A673 (cell line): Measurements from ENCODE around the gene LRRC9. TPM values are rescaled to one million over a fixed set of nuclear protein-coding genes. Genes with fewer than 3 reads are reported as not detected.

ENCODE experiments used
- BruUV-seq: library from RNA; stranded (reverse); fragments of 400-500 nt; replicated peaks from 2 replicates; lab custom pipeline; 2021; lab: Mats Ljungman, UMichigan
- CTCF ChIA-PET: fragments of 300-600 bp; sonication (Branson Sonifier 250); formaldehyde crosslinking; loops from one replicate; lab custom pipeline; 2022; ENCODE audit warnings: antibody characterized with exemption; lab: Charles Lee
- POLR2A ChIA-PET: fragments of 300-600 bp; sonication (Branson Sonifier 250); formaldehyde crosslinking; loops from one replicate; lab custom pipeline; 2022; ENCODE audit warnings: antibody characterized with exemption; ENCODE audit not compliant: low non-redundant PET; lab: Charles Lee
- DNase-seq: peaks from one replicate; pipeline ENCODE4 v3.0.0-alpha.2; 2015; ENCODE audit warnings: low spot score
- H3K27ac ChIP-seq: fragments of 200-600 bp; sonication (generic); 2 replicates; pipeline ENCODE4 v1.5.1; 2016; ENCODE audit warnings: mixed run types, low read depth, mild to moderate bottlenecking, mixed read lengths, antibody characterized with exemption, low read length; ENCODE audit not compliant: poor library complexity, severe bottlenecking
- H3K27me3 ChIP-seq: fragments of 200-600 bp; sonication (generic); replicated peaks from 2 replicates; pipeline ENCODE4 v1.6.1; 2017; ENCODE audit warnings: mixed run types, low read depth, mild to moderate bottlenecking, mixed read lengths, antibody characterized with exemption, low read length; ENCODE audit not compliant: insufficient read depth, poor library complexity
- H3K36me3 ChIP-seq: fragments of 200-600 bp; sonication (generic); 2 replicates; pipeline ENCODE4 v1.6.1; 2016; ENCODE audit warnings: mixed run types, mild to moderate bottlenecking, mixed read lengths, antibody characterized with exemption, low read length; ENCODE audit not compliant: insufficient read depth, poor library complexity, severe bottlenecking
- H3K4me1 ChIP-seq: fragments of 200-600 bp; sonication (generic); 2 replicates; pipeline ENCODE4 v1.6.1; 2017; ENCODE audit warnings: mixed run types, mild to moderate bottlenecking, mixed read lengths, antibody characterized with exemption, low read length; ENCODE audit not compliant: insufficient read depth, poor library complexity, severe bottlenecking
- H3K4me3 ChIP-seq: fragments of 200-600 bp; sonication (generic); 2 replicates; pipeline ENCODE4 v1.5.1; 2016; ENCODE audit warnings: low read depth, mixed run types, mild to moderate bottlenecking, mixed read lengths, low read length; ENCODE audit not compliant: poor library complexity, severe bottlenecking
- H3K9me3 ChIP-seq: fragments of 200-600 bp; sonication (generic); 2 replicates; pipeline ENCODE4 v1.6.1; 2016; ENCODE audit warnings: mixed run types, low read depth, mild to moderate bottlenecking, mixed read lengths, antibody characterized with exemption, low read length; ENCODE audit not compliant: poor library complexity, severe bottlenecking
- CTCF ChIP-seq: fragments of 300-800, 200-600 bp; sonication (generic); conservative IDR thresholded peaks from 2 replicates; pipeline ENCODE4 v1.5.1; 2017; ENCODE audit warnings: low read depth, mild to moderate bottlenecking, antibody characterized with exemption, low read length, moderate library complexity, mixed read lengths
- EZH2 ChIP-seq: fragments of 200-600 bp; sonication (generic); IDR thresholded peaks from 2 replicates; pipeline ENCODE4 v1.6.1; 2017; ENCODE audit warnings: borderline replicate concordance, low read depth, mild to moderate bottlenecking, mixed read lengths, antibody characterized with exemption, low read length; ENCODE audit not compliant: poor library complexity, severe bottlenecking
- intact Hi-C: fragments of 100-400 bp; cut with micrococcal nuclease; formaldehyde crosslinking; loops from one replicate; pipeline ENCODE4 v1.10.0; 2022; ENCODE audit not compliant: unreplicated experiment
- total RNA-seq: library from RNA; stranded (reverse); gene quantifications from 2 replicates; pipeline ENCODE4 v1.2.3, GENCODE V29; 2021

Gene LRRC9
- total RNA-seq, 1 experiment from 2014 or later = not detected

GRCh38 chr14:60085693-60086092 is 165.7 kb downstream of the LRRC9 start:
- POLR2A ChIA-PET = no interaction called here
- BruUV-seq = no TSS peak
- Histone ChIP-seq H3K4me1 (peaks cover 5% of the 10 kb centered on the region), H3K4me3 (no peak overlapping the region), H3K36me3 (no peaks in the 10 kb centered on the region), H3K27me3 (no peaks in the 10 kb centered on the region), H3K27ac (no peak overlapping the region), H3K9me3 (no peaks in the 10 kb centered on the region)
- CTCF ChIA-PET = no interaction called here
- intact Hi-C loops = no loop called here
- DNase-seq = no peak
- no peak for TF ChIP-seq CTCF
- no peak for TF ChIP-seq EZH2

- CTCF ChIA-PET = no interaction called here
Measured at GRCh38 chr14:60087668-60088067, 167.7 kb downstream of the LRRC9 start.

GRCh38 chr14:60089221-60089620 is 169.3 kb downstream of the LRRC9 start:
- DNase-seq = no peak
- no peaks in the 10 kb centered on the region for H3K9me3 ChIP-seq
- H3K4me3 ChIP-seq = no peak overlapping the region
- H3K36me3 ChIP-seq = no peaks in the 10 kb centered on the region
- POLR2A ChIA-PET = no interaction called here
- no TSS peak for BruUV-seq
- no peak overlapping the region for H3K27ac ChIP-seq
- intact Hi-C loops = no loop called here
- H3K27me3 ChIP-seq = no peaks in the 10 kb centered on the region
- H3K4me1 ChIP-seq = peaks cover 8% of the 10 kb centered on the region
- TF ChIP-seq EZH2 (no peak), CTCF (no peak)
- CTCF ChIA-PET = interaction anchor here (0.6 kb wide), 1 partner anchor 91 kb away, joined by 3 read pairs; no protein-coding TSS in a partner anchor

More at GRCh38 chr14:60087668-60088067, 167.7 kb downstream of the LRRC9 start:
- intact Hi-C loops = no loop called here
- peaks cover 8% of the 10 kb centered on the region for H3K4me1 ChIP-seq
- H3K9me3 ChIP-seq = no peaks in the 10 kb centered on the region
- no peak for DNase-seq
- no peaks in the 10 kb centered on the region for H3K36me3 ChIP-seq
- BruUV-seq = no TSS peak
- POLR2A ChIA-PET = no interaction called here
- no peak overlapping the region for H3K27ac ChIP-seq
- no peaks in the 10 kb centered on the region for H3K27me3 ChIP-seq
- TF ChIP-seq CTCF (no peak), EZH2 (no peak)
- no peak overlapping the region for H3K4me3 ChIP-seq
